ENCODE results near the gene ZNF358.

The ZNF358 gene

GRCh38 chr19:7541828-7542443 lies 26.0 kb downstream of the ZNF358 start:
- no peak overlapping the region for H3K4me3 ChIP-seq (ENCODE audit: control insufficient read depth, low read depth, low read length)
- TF ChIP-seq, protein P1, sequence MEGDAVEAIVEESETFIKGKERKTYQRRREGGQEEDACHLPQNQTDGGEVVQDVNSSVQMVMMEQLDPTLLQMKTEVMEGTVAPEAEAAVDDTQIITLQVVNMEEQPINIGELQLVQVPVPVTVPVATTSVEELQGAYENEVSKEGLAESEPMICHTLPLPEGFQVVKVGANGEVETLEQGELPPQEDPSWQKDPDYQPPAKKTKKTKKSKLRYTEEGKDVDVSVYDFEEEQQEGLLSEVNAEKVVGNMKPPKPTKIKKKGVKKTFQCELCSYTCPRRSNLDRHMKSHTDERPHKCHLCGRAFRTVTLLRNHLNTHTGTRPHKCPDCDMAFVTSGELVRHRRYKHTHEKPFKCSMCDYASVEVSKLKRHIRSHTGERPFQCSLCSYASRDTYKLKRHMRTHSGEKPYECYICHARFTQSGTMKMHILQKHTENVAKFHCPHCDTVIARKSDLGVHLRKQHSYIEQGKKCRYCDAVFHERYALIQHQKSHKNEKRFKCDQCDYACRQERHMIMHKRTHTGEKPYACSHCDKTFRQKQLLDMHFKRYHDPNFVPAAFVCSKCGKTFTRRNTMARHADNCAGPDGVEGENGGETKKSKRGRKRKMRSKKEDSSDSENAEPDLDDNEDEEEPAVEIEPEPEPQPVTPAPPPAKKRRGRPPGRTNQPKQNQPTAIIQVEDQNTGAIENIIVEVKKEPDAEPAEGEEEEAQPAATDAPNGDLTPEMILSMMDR (IDR thresholded peaks at IDR 0.05; ENCODE audit: control insufficient read depth, insufficient read depth, low read depth, low read length, missing control alignments), result no peak
- DNase-seq (ENCODE audit: low read depth), result no peak

DNA sequence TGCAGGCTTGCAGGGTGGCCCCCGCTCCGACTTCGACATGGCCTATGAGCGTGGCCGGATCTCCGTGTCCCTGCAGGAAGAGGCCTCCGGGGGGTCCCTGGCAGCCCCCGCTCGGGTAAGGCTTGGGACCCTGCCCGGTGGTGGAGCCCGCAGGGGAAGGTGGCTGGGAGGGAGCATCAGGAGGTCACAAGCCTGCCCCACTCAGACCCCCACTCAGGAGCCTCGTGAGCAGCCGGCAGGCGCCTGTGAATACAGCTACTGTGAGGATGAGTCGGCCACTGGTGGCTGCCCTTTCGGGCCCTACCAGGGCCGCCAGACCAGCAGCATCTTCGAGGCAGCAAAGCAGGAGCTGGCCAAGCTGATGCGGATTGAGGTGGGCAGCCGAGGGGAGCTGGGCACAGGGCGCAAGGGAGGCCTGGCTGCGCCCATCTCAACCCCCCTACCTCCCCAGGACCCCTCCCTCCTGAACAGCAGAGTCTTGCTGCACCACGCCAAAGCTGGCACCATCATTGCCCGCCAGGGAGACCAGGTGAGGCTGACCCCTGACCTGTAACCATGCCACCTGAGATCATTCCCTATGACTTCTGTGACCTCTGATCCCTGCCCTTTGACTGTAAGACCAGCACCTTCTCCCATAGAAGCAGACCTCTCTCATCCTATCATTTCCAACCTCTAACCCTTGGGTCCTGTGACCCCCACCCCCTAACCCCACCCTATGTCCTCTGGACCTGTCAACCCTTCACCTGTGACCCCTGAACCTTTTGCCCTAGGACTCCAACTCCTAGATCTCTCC lies 26.8 kb downstream of the ZNF358 start:
- H3K4me3 ChIP-seq (ENCODE audit: control insufficient read depth, low read depth, low read length), result no peak overlapping the region
- TF ChIP-seq, protein P1 (IDR thresholded peaks at IDR 0.05; ENCODE audit: control insufficient read depth, insufficient read depth, low read depth, low read length, missing control alignments), result no peak
- no peak for DNase-seq (ENCODE audit: low read depth)

DNA sequence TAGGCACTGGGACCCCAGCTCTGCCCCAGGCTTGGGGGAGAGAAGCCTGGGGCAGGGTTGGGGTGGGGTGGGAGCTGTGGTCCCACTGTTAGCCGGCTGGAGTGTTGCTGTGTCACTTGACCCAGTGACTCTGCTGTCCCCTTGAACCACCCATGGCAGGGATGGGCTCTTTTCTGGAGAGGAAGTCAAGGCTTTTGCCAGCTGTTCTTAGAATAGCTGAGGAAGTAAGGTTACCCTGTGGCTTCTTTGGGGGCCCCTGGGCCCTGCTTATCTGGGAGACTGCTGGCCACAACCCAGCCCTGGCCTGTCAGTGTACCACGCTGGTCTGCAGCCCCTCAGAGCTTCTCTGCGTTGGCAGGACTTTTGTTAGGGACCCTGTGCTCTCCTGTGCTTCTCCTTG lies 28.7 kb downstream of the ZNF358 start:
- DNase-seq (ENCODE audit: low read depth), result no peak
- H3K4me3 ChIP-seq (ENCODE audit: control insufficient read depth, low read depth, low read length), result no peak overlapping the region
- TF ChIP-seq, protein P1 (IDR thresholded peaks at IDR 0.05; ENCODE audit: control insufficient read depth, insufficient read depth, low read depth, low read length, missing control alignments), result no peak

GRCh38 chr19:7545300-7545699 lies 29.4 kb downstream of the ZNF358 start:
- H3K4me3 ChIP-seq (ENCODE audit: control insufficient read depth, low read depth, low read length), result no peak overlapping the region
- no peak for DNase-seq (ENCODE audit: low read depth)
- TF ChIP-seq, protein P1 (IDR thresholded peaks at IDR 0.05; ENCODE audit: control insufficient read depth, insufficient read depth, low read depth, low read length, missing control alignments), result no peak

- no peak for DNase-seq (ENCODE audit: low read depth)
- TF ChIP-seq, protein P1 (IDR thresholded peaks at IDR 0.05; ENCODE audit: control insufficient read depth, insufficient read depth, low read depth, low read length, missing control alignments), result no peak
- H3K4me3 ChIP-seq (ENCODE audit: control insufficient read depth, low read depth, low read length), result no peak overlapping the region
Measured at GRCh38 chr19:7545904-7546303, 30.0 kb downstream of the ZNF358 start.

- H3K4me3 ChIP-seq (ENCODE audit: control insufficient read depth, low read depth, low read length), result no peak overlapping the region
- no peak for DNase-seq (ENCODE audit: low read depth)
- TF ChIP-seq, protein P1 (IDR thresholded peaks at IDR 0.05; ENCODE audit: control insufficient read depth, insufficient read depth, low read depth, low read length, missing control alignments), result no peak
Measured at GRCh38 chr19:7547159-7547558, 31.3 kb downstream of the ZNF358 start.

All from AG09309 (cell line).